ENCODE data around the gene NEUROD4. TPM values are rescaled to one million over a fixed set of nuclear protein-coding genes. Genes with fewer than 3 reads are reported as not detected.

NEUROD4 gene, protein sequence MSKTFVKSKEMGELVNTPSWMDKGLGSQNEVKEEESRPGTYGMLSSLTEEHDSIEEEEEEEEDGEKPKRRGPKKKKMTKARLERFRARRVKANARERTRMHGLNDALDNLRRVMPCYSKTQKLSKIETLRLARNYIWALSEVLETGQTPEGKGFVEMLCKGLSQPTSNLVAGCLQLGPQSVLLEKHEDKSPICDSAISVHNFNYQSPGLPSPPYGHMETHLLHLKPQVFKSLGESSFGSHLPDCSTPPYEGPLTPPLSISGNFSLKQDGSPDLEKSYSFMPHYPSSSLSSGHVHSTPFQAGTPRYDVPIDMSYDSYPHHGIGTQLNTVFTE
- total RNA-seq = not detected

DNA sequence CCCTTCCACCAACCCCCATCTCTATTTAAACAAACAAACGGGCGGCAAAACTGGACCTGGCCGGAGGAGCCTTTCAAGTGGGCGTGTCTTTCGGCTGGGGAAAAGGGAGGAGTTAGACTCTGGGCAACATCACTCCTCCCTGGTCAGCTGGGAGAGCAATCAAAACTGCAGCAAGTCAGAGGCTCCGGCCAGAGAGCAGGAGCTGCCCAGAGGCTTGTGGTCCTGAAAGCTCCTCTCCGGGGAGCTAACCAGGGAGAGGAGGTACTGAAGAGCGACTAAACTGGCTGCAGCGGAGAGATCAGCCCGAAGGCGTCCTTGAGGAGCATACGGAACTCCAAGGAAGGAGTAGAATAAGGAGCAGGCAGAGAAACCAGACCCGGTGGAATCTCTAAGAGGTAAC is at the start of gene NEUROD4:
Gene NEUROD4, plus strand, starts transcription at position 191 of the 400 bp plus-strand sequence. CDS start 6,466 bp downstream, outside the sequence.
- intact Hi-C loops (cut with micrococcal nuclease) = no loop called here
- Mint-ChIP-seq H3K36me3 (no peaks in the 10 kb centered on the region), H3K9me3 (no peaks in the 10 kb centered on the region), H3K27ac (no peak within 1 kb of the TSS), H3K4me1 (ENCODE audit: low read depth) (peaks cover 5% of the 10 kb centered on the region), H3K27me3 (peaks cover 35% of the 10 kb centered on the region), H3K4me3 (no peak within 1 kb of the TSS)
- ChIA-PET CTCF (interaction anchor here (1.2 kb wide), 1 partner anchor 440 kb away, joined by 3 read pairs; no protein-coding TSS in a partner anchor), POLR2A (no interaction called here)
- DNase-seq = peak; percentile 32

DNA sequence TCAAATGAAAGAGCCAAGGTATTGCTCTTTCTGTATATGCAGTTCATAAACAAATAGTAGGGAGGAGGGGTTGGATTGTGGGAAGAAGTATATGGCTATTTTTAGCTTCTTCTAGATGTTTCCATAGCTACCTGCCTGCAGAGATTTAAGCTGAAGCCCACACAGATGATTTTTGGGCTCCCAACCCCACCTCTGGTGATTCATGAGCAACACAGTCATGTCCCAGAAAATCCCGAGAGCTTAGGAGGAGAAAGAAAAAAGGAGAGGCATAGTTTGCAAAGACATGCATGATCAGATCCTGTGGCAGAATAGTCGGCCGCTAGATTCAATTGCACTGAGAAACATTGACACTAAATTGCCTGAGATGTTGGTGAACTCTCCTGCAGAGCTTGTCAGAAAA is 49.0 kb upstream of the NEUROD4 start:
- no peaks in the 10 kb centered on the region for H3K27me3 Mint-ChIP-seq
- ChIA-PET CTCF (interaction anchor here (0.9 to 10.0 kb wide), 7 partner anchors 9 to 222 kb away, joined by 3 to 55 read pairs (median 6); no protein-coding TSS in a partner anchor), POLR2A (no interaction called here)
- H3K4me3 Mint-ChIP-seq = no peak overlapping the region
- intact Hi-C loops (cut with micrococcal nuclease) = no loop called here
- H3K4me1 Mint-ChIP-seq (ENCODE audit: low read depth) = peaks cover 83% of the 10 kb centered on the region
- DNase-seq = no peak
- peaks cover 65% of the 10 kb centered on the region for H3K36me3 Mint-ChIP-seq
- H3K27ac Mint-ChIP-seq = peak overlapping the region; percentile 31
- H3K9me3 Mint-ChIP-seq = no peaks in the 10 kb centered on the region

DNA sequence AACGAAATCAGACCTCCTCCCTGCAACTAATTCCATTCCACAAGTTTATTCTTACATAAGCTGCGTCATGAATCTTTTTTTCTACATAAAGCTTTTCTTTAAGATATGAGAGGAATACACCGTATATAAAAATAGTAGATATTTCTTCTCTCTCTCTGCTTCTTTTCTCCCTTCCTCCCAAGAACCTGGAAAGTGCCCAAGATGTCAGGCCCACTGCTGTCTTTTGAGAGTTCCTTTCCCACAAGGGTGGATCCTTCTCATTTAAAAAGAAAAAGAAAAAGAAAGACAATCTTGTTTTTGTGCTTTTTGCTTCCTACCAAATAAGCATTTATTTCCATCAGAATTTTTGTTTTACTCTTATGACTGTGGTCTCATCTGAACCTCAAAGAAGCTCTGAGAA is 46.2 kb upstream of the NEUROD4 start:
- Mint-ChIP-seq H3K4me1 (ENCODE audit: low read depth) (peaks cover 83% of the 10 kb centered on the region), H3K27ac (peak overlapping the region; percentile 46), H3K36me3 (peaks cover 62% of the 10 kb centered on the region), H3K4me3 (no peak overlapping the region), H3K9me3 (no peaks in the 10 kb centered on the region), H3K27me3 (no peaks in the 10 kb centered on the region)
- ChIA-PET POLR2A (interaction anchor here (0.8 to 2.5 kb wide), 2 partner anchors 9 to 10 kb away, joined by 3 to 9 read pairs; partner anchors contain the start of gene TESPA1), CTCF (interaction anchor here (0.7 to 10.0 kb wide), 5 partner anchors 9 to 99 kb away, joined by 3 to 55 read pairs (median 4); no protein-coding TSS in a partner anchor)
- no peak for DNase-seq
- intact Hi-C loops (cut with micrococcal nuclease) = no loop called here

DNA sequence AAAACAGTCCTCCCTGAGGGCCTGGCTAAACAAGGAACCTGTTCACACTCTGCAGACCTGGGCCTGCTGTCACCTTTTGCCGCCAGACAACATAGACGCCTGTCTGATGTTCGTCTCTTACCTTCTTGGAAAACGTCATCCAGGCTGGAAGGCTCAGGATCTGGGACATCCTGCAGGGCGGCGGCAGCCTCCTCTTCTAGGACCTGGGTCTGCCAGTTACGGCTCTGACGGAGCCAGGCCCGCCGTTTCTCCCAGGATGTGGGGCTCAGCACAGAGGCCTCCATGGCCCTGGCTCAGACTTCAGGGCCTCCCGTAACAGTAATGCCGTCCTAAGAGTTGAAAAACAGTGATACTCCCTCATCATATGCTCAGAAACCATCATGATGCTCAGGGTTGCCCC is 45.5 kb upstream of the NEUROD4 start:
- peak overlapping the region; percentile 9 for H3K4me3 Mint-ChIP-seq
- intact Hi-C loops (cut with micrococcal nuclease) = no loop called here
- peaks cover 87% of the 10 kb centered on the region for H3K4me1 Mint-ChIP-seq (ENCODE audit: low read depth)
- no peaks in the 10 kb centered on the region for H3K9me3 Mint-ChIP-seq
- H3K27ac Mint-ChIP-seq = peak overlapping the region; percentile 39
- DNase-seq = no peak
- CTCF ChIA-PET = interaction anchor here (0.6 to 10.0 kb wide), 8 partner anchors 9 to 98 kb away, joined by 3 to 55 read pairs (median 4); no protein-coding TSS in a partner anchor
- POLR2A ChIA-PET = interaction anchor here (2.5 kb wide), 1 partner anchor 9 kb away, joined by 9 read pairs; the partner anchor contains the start of gene TESPA1
- no peaks in the 10 kb centered on the region for H3K27me3 Mint-ChIP-seq
- peaks cover 66% of the 10 kb centered on the region for H3K36me3 Mint-ChIP-seq

DNA sequence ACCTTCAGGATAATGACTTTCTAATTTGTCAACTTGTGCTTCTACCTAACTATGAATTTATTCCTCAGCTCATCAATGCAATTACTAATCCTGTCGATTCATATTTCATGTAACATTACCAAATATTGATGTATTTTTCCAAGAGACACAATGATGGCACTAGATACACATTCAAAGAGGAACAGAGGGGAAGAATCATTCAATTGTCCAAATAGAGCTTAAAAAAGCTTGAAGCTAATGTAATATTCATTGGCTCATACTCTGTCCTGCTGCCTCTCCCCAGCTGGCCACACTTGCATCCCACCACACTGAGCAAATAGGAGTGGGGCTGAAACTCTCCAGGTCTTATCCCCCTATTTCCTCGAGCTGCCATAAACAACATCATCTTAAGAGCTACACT is 44.5 kb upstream of the NEUROD4 start:
- H3K27ac Mint-ChIP-seq = peak overlapping the region; percentile 85
- no peak for DNase-seq
- H3K36me3 Mint-ChIP-seq = peaks cover 74% of the 10 kb centered on the region
- ChIA-PET CTCF (interaction anchor here (0.6 to 10.0 kb wide), 8 partner anchors 9 to 281 kb away, joined by 3 to 55 read pairs (median 8); partner anchors contain the start of gene TESPA1), POLR2A (interaction anchor here (2.5 kb wide), 1 partner anchor 8 kb away, joined by 9 read pairs; the partner anchor contains the start of gene TESPA1)
- intact Hi-C loops (cut with micrococcal nuclease) = no loop called here
- H3K9me3 Mint-ChIP-seq = no peaks in the 10 kb centered on the region
- no peaks in the 10 kb centered on the region for H3K27me3 Mint-ChIP-seq
- peaks cover 91% of the 10 kb centered on the region for H3K4me1 Mint-ChIP-seq (ENCODE audit: low read depth)
- H3K4me3 Mint-ChIP-seq = no peak overlapping the region

DNA sequence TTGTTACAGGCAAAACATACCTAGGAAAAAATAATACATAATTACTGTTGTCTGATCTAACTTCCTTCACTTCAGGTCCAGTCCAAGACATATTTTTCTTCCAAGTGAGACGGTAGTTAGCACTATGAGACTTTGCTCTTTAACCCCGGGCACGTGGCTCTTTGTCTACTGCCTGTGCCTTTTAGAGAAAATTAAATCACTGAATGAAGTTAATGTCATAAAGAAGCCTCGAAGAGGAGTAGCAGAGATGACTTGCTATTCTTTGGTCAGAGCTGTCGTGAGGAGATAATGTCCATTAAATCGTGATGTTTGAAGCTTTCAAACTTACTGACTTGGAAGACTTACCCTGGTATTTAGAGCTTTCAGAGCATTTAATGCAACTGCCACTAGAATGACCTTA is 43.9 kb upstream of the NEUROD4 start:
- Mint-ChIP-seq H3K27ac (peak overlapping the region; percentile 85), H3K4me1 (ENCODE audit: low read depth) (peaks cover 88% of the 10 kb centered on the region), H3K27me3 (no peaks in the 10 kb centered on the region), H3K4me3 (peak overlapping the region; percentile 45), H3K36me3 (peaks cover 74% of the 10 kb centered on the region), H3K9me3 (no peaks in the 10 kb centered on the region)
- ChIA-PET POLR2A (no interaction called here), CTCF (interaction anchor here (0.6 to 10.0 kb wide), 5 partner anchors 9 to 96 kb away, joined by 3 to 55 read pairs (median 11); partner anchors contain the start of gene TESPA1)
- DNase-seq = no peak
- intact Hi-C loops (cut with micrococcal nuclease) = no loop called here

DNA sequence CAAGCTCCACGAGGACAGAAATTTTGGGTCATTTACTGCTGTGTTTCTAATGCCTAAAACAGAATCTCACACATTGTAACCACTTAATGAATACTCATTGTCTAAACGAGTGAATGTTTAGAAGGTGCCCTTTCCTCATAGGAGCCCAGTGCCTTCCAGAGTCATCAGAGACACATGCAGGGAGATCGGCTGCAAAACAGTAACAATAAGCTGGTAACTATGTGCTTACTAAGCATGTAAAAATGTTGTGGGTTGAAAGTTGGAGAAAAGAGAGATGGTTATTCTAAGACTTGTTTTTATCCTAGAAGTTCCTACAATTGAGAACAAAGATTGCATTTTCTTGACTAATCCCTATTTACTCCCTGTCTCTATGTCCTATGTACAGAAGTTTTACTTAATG is 42.6 kb upstream of the NEUROD4 start:
- peak overlapping the region; percentile 57 for H3K4me3 Mint-ChIP-seq
- intact Hi-C loops (cut with micrococcal nuclease) = no loop called here

DNA sequence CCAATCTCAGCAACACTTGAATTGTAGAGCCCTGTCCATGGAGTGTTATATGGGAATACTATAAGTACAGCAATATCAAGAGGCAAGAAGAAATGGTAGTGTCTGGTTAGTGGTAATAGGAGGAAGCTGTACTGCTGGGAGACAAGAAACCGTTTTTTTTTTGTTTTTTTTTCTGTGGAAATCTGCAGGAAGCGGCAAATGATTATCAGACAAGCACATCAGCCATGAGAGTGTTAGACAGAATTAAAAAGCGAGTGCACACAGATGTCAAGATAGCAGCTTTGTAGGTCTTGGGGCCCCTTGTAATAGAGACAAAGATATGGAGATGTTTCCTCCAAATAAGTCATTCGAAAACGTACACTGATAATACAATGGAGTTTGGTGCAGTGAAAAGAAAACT is 41.9 kb upstream of the NEUROD4 start:
- Mint-ChIP-seq H3K4me1 (ENCODE audit: low read depth) (peaks cover 91% of the 10 kb centered on the region), H3K9me3 (no peaks in the 10 kb centered on the region), H3K36me3 (peaks cover 75% of the 10 kb centered on the region), H3K4me3 (peak overlapping the region; percentile 57), H3K27ac (peak overlapping the region; percentile 85), H3K27me3 (no peaks in the 10 kb centered on the region)
- no peak for DNase-seq
- POLR2A ChIA-PET = interaction anchor here (0.6 kb wide), 1 partner anchor 228 kb away, joined by 3 read pairs; no protein-coding TSS in a partner anchor
- intact Hi-C loops (cut with micrococcal nuclease) = no loop called here
- CTCF ChIA-PET = interaction anchor here (0.6 to 5.5 kb wide), 5 partner anchors 15 to 95 kb away, joined by 3 to 32 read pairs (median 5); no protein-coding TSS in a partner anchor

More for the DNA sequence above, 42.6 kb upstream of the NEUROD4 start:
- Mint-ChIP-seq H3K9me3 (no peaks in the 10 kb centered on the region), H3K27me3 (no peaks in the 10 kb centered on the region), H3K27ac (peak overlapping the region; percentile 85), H3K36me3 (peaks cover 74% of the 10 kb centered on the region), H3K4me1 (ENCODE audit: low read depth) (peaks cover 90% of the 10 kb centered on the region)
- CTCF ChIA-PET = interaction anchor here (1.1 to 10.0 kb wide), 5 partner anchors 16 to 228 kb away, joined by 3 to 55 read pairs (median 14); no protein-coding TSS in a partner anchor
- POLR2A ChIA-PET = interaction anchor here (0.5 kb wide), 1 partner anchor 42 kb away, joined by 3 read pairs; no protein-coding TSS in a partner anchor
- no peak for DNase-seq

DNA sequence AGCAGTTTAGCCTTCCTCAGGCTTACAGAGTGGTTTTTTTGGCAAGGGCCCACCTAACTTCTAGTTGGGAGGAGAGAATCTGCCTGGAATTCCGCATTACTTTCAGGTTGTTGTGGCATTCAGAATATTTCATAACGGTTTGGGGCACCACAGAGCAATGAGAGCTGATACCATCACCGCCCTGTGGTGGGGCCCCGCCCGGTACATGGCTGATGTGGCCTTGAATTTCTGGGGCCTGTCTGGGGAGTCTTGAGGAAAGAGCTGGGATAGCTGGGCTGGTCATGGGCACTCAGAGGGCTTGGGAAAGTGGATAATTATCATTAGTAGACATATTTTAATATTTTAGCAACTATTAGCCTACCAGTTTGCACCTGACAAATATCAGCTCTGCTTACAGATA is 39.4 kb upstream of the NEUROD4 start:
- H3K9me3 Mint-ChIP-seq = no peaks in the 10 kb centered on the region
- peaks cover 71% of the 10 kb centered on the region for H3K4me1 Mint-ChIP-seq (ENCODE audit: low read depth)
- intact Hi-C loops (cut with micrococcal nuclease) = loop anchor here (5.0 to 10.0 kb wide), 5 partner anchors 233 to 1124 kb away; partner anchors contain the start of genes NCKAP1L and PA2G4
- H3K27ac Mint-ChIP-seq = peak overlapping the region; percentile 90
- H3K4me3 Mint-ChIP-seq = peak overlapping the region; percentile 79
- ChIA-PET CTCF (interaction anchor here (0.6 to 5.5 kb wide), 7 partner anchors 10 to 765 kb away, joined by 3 to 32 read pairs (median 5); no protein-coding TSS in a partner anchor), POLR2A (interaction anchor here (1.2 to 1.8 kb wide), 2 partner anchors 16 to 20 kb away, joined by 4 read pairs; no protein-coding TSS in a partner anchor)
- DNase-seq = peak; percentile 66
- peaks cover 72% of the 10 kb centered on the region for H3K36me3 Mint-ChIP-seq
- H3K27me3 Mint-ChIP-seq = no peaks in the 10 kb centered on the region

DNA sequence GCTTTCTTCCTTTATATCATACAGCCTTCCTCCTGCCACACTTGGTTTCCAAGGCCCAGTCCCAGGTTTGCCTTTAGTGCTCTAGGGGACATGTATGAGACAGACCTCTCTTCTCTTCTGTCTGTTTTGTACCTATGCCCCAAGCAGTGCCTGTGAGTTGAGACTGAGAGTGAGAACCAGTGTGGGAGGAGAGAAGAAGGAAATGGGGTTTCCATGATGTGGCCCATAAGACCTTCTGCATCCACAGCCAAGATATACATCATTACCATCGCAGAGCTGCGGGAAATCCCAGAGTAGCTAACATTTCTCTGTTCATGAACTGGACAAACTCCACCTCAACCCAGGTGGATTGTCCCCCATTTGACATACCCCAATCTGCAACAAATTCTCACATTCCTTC is 38.0 kb upstream of the NEUROD4 start:
- H3K36me3 Mint-ChIP-seq = peaks cover 65% of the 10 kb centered on the region
- peak overlapping the region; percentile 79 for H3K4me3 Mint-ChIP-seq
- intact Hi-C loops (cut with micrococcal nuclease) = loop anchor here (1.0 to 10.0 kb wide), 7 partner anchors 22 to 1123 kb away; partner anchors contain the start of genes NCKAP1L and PA2G4
- H3K27me3 Mint-ChIP-seq = no peaks in the 10 kb centered on the region
- H3K27ac Mint-ChIP-seq = peak overlapping the region; percentile 90
- POLR2A ChIA-PET = interaction anchor here (1.0 to 1.4 kb wide), 3 partner anchors 23 to 97 kb away, joined by 3 to 4 read pairs (median 4); no protein-coding TSS in a partner anchor
- peak; percentile 73 for DNase-seq
- CTCF ChIA-PET = interaction anchor here (1.0 to 3.9 kb wide), 8 partner anchors 8 to 91 kb away, joined by 3 to 34 read pairs (median 6); no protein-coding TSS in a partner anchor
- H3K9me3 Mint-ChIP-seq = peaks cover 4% of the 10 kb centered on the region
- peaks cover 70% of the 10 kb centered on the region for H3K4me1 Mint-ChIP-seq (ENCODE audit: low read depth)

DNA sequence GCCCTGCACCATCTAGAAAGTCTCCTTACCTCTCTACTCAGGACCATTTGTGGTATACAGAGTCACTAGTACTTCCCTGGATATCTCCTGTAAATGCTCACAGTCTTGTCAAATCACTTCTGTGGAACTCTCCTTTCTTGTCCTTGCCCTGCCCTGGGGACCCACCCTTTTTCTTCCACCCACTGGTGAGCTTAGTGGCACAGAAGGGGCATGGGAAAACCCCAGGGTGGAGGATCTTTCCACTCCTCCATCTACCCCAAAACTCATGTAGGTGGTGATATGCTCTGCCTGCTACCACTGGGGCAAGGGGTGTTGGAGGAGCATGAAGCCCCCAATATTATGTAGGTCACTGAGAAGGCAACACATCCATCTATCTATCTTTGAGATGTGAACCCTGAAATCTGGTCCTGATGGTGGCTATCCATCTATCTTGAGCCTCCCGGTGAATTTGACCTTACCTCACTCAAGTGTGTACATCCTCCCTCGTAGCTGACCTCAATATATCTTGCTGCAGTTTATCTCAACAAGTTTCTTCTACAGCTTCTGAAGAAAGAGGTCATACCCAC is 36.2 kb upstream of the NEUROD4 start:
- peak overlapping the region; percentile 79 for H3K4me3 Mint-ChIP-seq
- H3K4me1 Mint-ChIP-seq (ENCODE audit: low read depth) = peaks cover 68% of the 10 kb centered on the region
- intact Hi-C loops (cut with micrococcal nuclease) = loop anchor here (1.0 to 10.0 kb wide), 8 partner anchors 16 to 1121 kb away; partner anchors contain the start of genes NCKAP1L and PA2G4
- H3K27me3 Mint-ChIP-seq = no peaks in the 10 kb centered on the region
- H3K36me3 Mint-ChIP-seq = peaks cover 53% of the 10 kb centered on the region
- peaks cover 7% of the 10 kb centered on the region for H3K9me3 Mint-ChIP-seq
- ChIA-PET POLR2A (interaction anchor here (1.4 to 2.5 kb wide), 3 partner anchors 10 to 26 kb away, joined by 3 to 9 read pairs (median 3); no protein-coding TSS in a partner anchor), CTCF (interaction anchor here (1.5 to 4.1 kb wide), 7 partner anchors 8 to 234 kb away, joined by 3 to 40 read pairs (median 11); partner anchors contain the start of gene MUCL1)
- DNase-seq = peak; percentile 58
- peak overlapping the region; percentile 90 for H3K27ac Mint-ChIP-seq
